Kidney (tissue), 14 donors: ENCODE results near the gene WAS. TPM values are rescaled to one million over a fixed set of nuclear protein-coding genes. Genes with fewer than 3 reads are reported as not detected.

Experiments
- DNase-seq, 5 donors: peaks; one replicate each; pipeline ENCODE4 v3.0.0-alpha.2; 2013 to 2020
- FAIRE-seq: peaks from 2 replicates; lab custom pipeline; 2012; peaks lifted over from hg19 to GRCh38; lab: Jason Lieb, UNC
- H3K27ac ChIP-seq, 2 donors: one replicate each; pipeline ENCODE4 v1.7.0; 2013; ENCODE audit warnings: low read depth in 2 of 2, low read length in 2 of 2, inconsistent platforms in 1 of 2
- H3K27me3 ChIP-seq: one replicate; pipeline ENCODE4 v1.7.1; 2013; ENCODE audit warnings: low read length, inconsistent platforms; ENCODE audit not compliant: control insufficient read depth, insufficient read depth
- H3K36me3 ChIP-seq, 3 donors: one replicate each; pipeline versions ENCODE4 v1.7.0 to v1.7.1; 2013; ENCODE audit warnings: low read length in 3 of 3, control low read depth in 1 of 3, inconsistent platforms in 1 of 3; ENCODE audit not compliant: insufficient read depth in 3 of 3, control insufficient read depth in 2 of 3
- H3K4me1 ChIP-seq, 3 donors: one replicate each; pipeline versions ENCODE4 v1.7.0 to v1.7.1; 2013; ENCODE audit warnings: low read length in 3 of 3, inconsistent platforms in 1 of 3, low read depth in 1 of 3; ENCODE audit not compliant: control insufficient read depth in 2 of 3, insufficient read depth in 2 of 3
- H3K4me3 ChIP-seq, 3 donors: one replicate each; pipeline versions ENCODE4 v1.7.0 to v1.8.1; 2013; ENCODE audit warnings: low read length in 3 of 3, control low read depth in 1 of 3, inconsistent platforms in 1 of 3
- H3K9ac ChIP-seq, 3 donors: one replicate each; pipeline versions ENCODE4 v1.7.0 to v1.7.1; 2013; ENCODE audit warnings: low read length in 3 of 3, control low read depth in 1 of 3, inconsistent platforms in 1 of 3
- H3K9me3 ChIP-seq, 3 donors: one replicate each; pipeline versions ENCODE4 v1.7.0 to v1.7.1; 2013; ENCODE audit warnings: low read length in 3 of 3, control low read depth in 1 of 3, inconsistent platforms in 1 of 3; ENCODE audit not compliant: control insufficient read depth in 2 of 3, insufficient read depth in 1 of 3
- CTCF ChIP-seq: IDR thresholded peaks from 3 replicates; pipeline ENCODE4 v1.5.1; 2012; ENCODE audit warnings: mild to moderate bottlenecking, moderate library complexity, borderline replicate concordance; ENCODE audit not compliant: insufficient read depth; ENCODE audit errors: extremely low read depth
- intact Hi-C: fragments of 100-400 bp; cut with DNase I; formaldehyde crosslinking; loops from one replicate; pipeline ENCODE4 v1.11.1; 2022
- polyA plus RNA-seq: library from polyadenylated mRNA; stranded (reverse); fragments of 350-450 nt; fragmentation: Illumina TruSeq; extraction: RNeasy Lipid Tissue Mini Kit (QIAGEN cat#74804); gene quantifications from one replicate; pipeline ENCODE4 v1.2.3, GENCODE V29; 2014; ENCODE audit warnings: low read depth, low replicate concordance; ENCODE audit not compliant: insufficient read depth
- total RNA-seq: library from RNA; stranded (reverse); fragmentation: NEBNext Ultra II Directional; extraction: Animal tissue kit (Norgen Biotek cat#: 25700); gene quantifications from one replicate; pipeline ENCODE4 v1.2.1, GENCODE V29; 2021
- donor health status: control.
- donor health status: control.
- donor health status: control.
- donor health status: control.
- donor health status: control.
- donor health status: DM: yes; HTN: yes; CAD: no.
- donor health status: Normal renal cell carcinoma (clear cell type).

WAS gene
- total and polyA plus RNA-seq, 2 donors from 2014 or later: 2.2 to 14.2 TPM

- intact Hi-C loops: no loop called here
- H3K9me3 ChIP-seq: no peaks in the 10 kb centered on the region
- FAIRE-seq: no peak
- no peak for DNase-seq
- H3K9ac ChIP-seq: peak overlapping the region; percentile 65 to 88 (median 80)
- no peaks in the 10 kb centered on the region for H3K27me3 ChIP-seq
- TF ChIP-seq CTCF: no peak
- H3K4me1 ChIP-seq: peaks cover 0 to 8% (median 0%) of the 10 kb centered on the region in 3 donors
- H3K36me3 ChIP-seq: peaks cover 0 to 4% (median 0%) of the 10 kb centered on the region in 3 donors
- H3K4me3 ChIP-seq: peak overlapping the region; percentile 69 to 82 (median 79)
- H3K27ac ChIP-seq: peak overlapping the region; percentile 77 to 89
Measured at GRCh38 chrX:48695925-48696300, 12.3 kb downstream of the WAS start.

GRCh38 chrX:48696301-48696908 lies 12.8 kb downstream of the WAS start, which contains the start of gene SUV39H1:
TSS of gene SUV39H1 (plus strand) at chrX:48696734. CDS start at chrX:48696785, 51 bp downstream.
- Histone ChIP-seq H3K27me3 (no peaks in the 10 kb centered on the region), H3K36me3 (peaks cover 0 to 8% (median 3%) of the 10 kb centered on the region in 3 donors), H3K4me1 (peaks cover 0 to 8% (median 0%) of the 10 kb centered on the region in 3 donors), H3K9me3 (no peaks in the 10 kb centered on the region), H3K27ac (peak within 1 kb of the TSS; percentile 77 to 89), H3K4me3 (peak within 1 kb of the TSS; percentile 69 to 82 (median 79)), H3K9ac (peak within 1 kb of the TSS; percentile 65 to 88 (median 80))
- intact Hi-C loops: no loop called here
- no peak for FAIRE-seq
- peak; percentile 89 to 96 (median 93) for DNase-seq
- TF ChIP-seq CTCF: no peak

GRCh38 chrX:48696909-48697727 lies 13.5 kb downstream of the WAS start:
- H3K27ac ChIP-seq: no peak overlapping the region
- no peaks in the 10 kb centered on the region for H3K27me3 ChIP-seq
- peak overlapping the region in 1 of 3 donors; percentile 19 for H3K9ac ChIP-seq
- intact Hi-C loops: no loop called here
- TF ChIP-seq CTCF: no peak
- no peaks in the 10 kb centered on the region for H3K9me3 ChIP-seq
- DNase-seq (peak; percentile 38 to 80 (median 64)), FAIRE-seq (no peak)
- H3K4me1 ChIP-seq: peaks cover 0 to 8% (median 0%) of the 10 kb centered on the region in 3 donors
- peaks cover 0 to 8% (median 6%) of the 10 kb centered on the region in 3 donors for H3K36me3 ChIP-seq
- peak overlapping the region; percentile 48 to 79 (median 50) for H3K4me3 ChIP-seq
